ENCODE measurements around the gene TMEM45A. TPM values are rescaled to one million over a fixed set of nuclear protein-coding genes. Genes with fewer than 3 reads are reported as not detected.

TMEM45A gene
- total RNA-seq, 1 experiment from 2014 or later = 6.6 TPM

DNA sequence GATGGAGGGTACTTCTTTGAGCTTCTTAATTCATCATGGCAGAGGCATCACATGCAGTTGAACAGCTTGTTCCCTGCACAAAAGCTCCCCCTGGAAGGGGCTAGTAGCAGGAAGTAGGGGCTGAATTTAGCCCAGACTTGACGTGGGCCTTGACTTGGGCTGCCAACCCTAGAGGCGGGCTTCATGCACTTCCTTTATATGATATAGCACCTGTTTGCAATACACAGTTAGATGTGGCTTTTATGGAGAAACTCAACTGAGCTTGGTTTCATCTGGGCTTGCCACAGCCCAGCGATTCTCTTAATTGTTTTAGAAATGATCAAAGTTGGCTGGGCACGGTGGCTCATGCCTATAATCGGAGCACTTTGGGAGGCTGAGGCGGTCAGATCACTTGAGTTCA lies 83.3 kb downstream of the TMEM45A start:
- POLR2A ChIA-PET = interaction anchor here (1.2 kb wide), 1 partner anchor 112 kb away, joined by 4 read pairs; no protein-coding TSS in a partner anchor
- no peak overlapping the region for H3K27ac Mint-ChIP-seq

DNA sequence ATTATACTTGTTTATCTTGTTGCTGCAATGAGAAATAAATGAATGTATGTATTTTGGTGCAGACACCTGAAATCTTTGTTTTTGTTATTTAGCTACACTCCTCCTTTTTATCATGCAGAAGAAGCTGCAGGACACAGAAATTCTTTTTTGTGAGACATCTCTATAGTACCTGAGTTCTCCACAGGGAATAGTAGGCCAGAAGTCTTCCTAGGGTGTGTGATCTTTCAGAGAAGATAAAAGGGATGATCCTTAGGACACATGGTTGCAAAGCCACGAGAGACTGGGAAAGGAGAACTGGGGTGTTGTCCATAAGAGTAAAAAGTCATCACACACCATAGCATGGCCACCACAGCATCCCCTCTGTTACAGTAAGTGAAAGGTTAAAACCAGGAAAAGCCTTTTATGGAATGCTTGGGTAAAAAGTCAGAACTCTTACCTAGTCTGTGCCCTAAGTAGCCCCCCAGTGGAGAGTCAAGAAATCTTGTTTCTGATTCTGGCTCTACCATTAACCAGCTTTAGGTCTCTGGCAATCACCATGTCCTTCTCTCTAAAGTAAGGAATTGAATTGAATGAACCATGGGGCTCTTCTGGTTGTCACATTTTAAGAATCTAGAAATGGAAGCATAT lies 85.1 kb downstream of the TMEM45A start:
- ChIA-PET CTCF (interaction anchor here (0.6 to 3.0 kb wide), 3 partner anchors 12 to 115 kb away, joined by 3 to 11 read pairs (median 7); no protein-coding TSS in a partner anchor), POLR2A (no interaction called here)
- Mint-ChIP-seq H3K36me3 (no peaks in the 10 kb centered on the region), H3K4me3 (no peak overlapping the region), H3K27me3 (ENCODE audit: low read depth) (no peaks in the 10 kb centered on the region; the same call in 1 of the 2 replicates), H3K27ac (peak overlapping the region; percentile 34; the same call in 1 of the 2 replicates), H3K4me1 (peaks cover 14% of the 10 kb centered on the region), H3K9me3 (no peaks in the 10 kb centered on the region)
- DNase-seq (ENCODE audit: low spot score) (no peak), ATAC-seq (peak; percentile 78)
- TF ChIP-seq, protein P1, sequence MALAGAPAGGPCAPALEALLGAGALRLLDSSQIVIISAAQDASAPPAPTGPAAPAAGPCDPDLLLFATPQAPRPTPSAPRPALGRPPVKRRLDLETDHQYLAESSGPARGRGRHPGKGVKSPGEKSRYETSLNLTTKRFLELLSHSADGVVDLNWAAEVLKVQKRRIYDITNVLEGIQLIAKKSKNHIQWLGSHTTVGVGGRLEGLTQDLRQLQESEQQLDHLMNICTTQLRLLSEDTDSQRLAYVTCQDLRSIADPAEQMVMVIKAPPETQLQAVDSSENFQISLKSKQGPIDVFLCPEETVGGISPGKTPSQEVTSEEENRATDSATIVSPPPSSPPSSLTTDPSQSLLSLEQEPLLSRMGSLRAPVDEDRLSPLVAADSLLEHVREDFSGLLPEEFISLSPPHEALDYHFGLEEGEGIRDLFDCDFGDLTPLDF (CRISPR knock-in tag; IDR thresholded peaks at IDR 0.05) = no peak
- TF ChIP-seq CBFB (CRISPR knock-in tag; IDR thresholded peaks at IDR 0.05; ENCODE audit: low read depth) (no peak), SMAD3 (CRISPR knock-in tag; IDR thresholded peaks at IDR 0.05; ENCODE audit: borderline replicate concordance) (no peak), NFYB (CRISPR knock-in tag; conservative IDR thresholded peaks at IDR 0.05; ENCODE audit: low read depth) (no peak), NR2C2 (CRISPR knock-in tag; IDR thresholded peaks at IDR 0.05) (no peak), SP1 (CRISPR knock-in tag; conservative IDR thresholded peaks at IDR 0.05) (no peak)
- TF ChIP-seq, protein P2, sequence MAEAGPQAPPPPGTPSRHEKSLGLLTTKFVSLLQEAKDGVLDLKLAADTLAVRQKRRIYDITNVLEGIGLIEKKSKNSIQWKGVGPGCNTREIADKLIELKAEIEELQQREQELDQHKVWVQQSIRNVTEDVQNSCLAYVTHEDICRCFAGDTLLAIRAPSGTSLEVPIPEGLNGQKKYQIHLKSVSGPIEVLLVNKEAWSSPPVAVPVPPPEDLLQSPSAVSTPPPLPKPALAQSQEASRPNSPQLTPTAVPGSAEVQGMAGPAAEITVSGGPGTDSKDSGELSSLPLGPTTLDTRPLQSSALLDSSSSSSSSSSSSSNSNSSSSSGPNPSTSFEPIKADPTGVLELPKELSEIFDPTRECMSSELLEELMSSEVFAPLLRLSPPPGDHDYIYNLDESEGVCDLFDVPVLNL (CRISPR knock-in tag; IDR thresholded peaks at IDR 0.05; ENCODE audit: borderline replicate concordance, low read depth) = no peak
- TF ChIP-seq, protein P3, sequence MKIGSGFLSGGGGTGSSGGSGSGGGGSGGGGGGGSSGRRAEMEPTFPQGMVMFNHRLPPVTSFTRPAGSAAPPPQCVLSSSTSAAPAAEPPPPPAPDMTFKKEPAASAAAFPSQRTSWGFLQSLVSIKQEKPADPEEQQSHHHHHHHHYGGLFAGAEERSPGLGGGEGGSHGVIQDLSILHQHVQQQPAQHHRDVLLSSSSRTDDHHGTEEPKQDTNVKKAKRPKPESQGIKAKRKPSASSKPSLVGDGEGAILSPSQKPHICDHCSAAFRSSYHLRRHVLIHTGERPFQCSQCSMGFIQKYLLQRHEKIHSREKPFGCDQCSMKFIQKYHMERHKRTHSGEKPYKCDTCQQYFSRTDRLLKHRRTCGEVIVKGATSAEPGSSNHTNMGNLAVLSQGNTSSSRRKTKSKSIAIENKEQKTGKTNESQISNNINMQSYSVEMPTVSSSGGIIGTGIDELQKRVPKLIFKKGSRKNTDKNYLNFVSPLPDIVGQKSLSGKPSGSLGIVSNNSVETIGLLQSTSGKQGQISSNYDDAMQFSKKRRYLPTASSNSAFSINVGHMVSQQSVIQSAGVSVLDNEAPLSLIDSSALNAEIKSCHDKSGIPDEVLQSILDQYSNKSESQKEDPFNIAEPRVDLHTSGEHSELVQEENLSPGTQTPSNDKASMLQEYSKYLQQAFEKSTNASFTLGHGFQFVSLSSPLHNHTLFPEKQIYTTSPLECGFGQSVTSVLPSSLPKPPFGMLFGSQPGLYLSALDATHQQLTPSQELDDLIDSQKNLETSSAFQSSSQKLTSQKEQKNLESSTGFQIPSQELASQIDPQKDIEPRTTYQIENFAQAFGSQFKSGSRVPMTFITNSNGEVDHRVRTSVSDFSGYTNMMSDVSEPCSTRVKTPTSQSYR (CRISPR knock-in tag; IDR thresholded peaks at IDR 0.05) = no peak
- TF ChIP-seq, protein P4, sequence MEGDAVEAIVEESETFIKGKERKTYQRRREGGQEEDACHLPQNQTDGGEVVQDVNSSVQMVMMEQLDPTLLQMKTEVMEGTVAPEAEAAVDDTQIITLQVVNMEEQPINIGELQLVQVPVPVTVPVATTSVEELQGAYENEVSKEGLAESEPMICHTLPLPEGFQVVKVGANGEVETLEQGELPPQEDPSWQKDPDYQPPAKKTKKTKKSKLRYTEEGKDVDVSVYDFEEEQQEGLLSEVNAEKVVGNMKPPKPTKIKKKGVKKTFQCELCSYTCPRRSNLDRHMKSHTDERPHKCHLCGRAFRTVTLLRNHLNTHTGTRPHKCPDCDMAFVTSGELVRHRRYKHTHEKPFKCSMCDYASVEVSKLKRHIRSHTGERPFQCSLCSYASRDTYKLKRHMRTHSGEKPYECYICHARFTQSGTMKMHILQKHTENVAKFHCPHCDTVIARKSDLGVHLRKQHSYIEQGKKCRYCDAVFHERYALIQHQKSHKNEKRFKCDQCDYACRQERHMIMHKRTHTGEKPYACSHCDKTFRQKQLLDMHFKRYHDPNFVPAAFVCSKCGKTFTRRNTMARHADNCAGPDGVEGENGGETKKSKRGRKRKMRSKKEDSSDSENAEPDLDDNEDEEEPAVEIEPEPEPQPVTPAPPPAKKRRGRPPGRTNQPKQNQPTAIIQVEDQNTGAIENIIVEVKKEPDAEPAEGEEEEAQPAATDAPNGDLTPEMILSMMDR (IDR thresholded peaks at IDR 0.05) = no peak

More for the DNA sequence above, 83.3 kb downstream of the TMEM45A start:
- peaks cover 14% of the 10 kb centered on the region for H3K4me1 Mint-ChIP-seq
- TF ChIP-seq, protein P5, sequence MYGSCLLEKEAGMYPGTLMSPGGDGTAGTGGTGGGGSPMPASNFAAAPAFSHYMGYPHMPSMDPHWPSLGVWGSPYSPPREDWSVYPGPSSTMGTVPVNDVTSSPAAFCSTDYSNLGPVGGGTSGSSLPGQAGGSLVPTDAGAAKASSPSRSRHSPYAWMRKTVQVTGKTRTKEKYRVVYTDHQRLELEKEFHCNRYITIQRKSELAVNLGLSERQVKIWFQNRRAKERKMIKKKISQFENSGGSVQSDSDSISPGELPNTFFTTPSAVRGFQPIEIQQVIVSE (CRISPR knock-in tag; IDR thresholded peaks at IDR 0.05; ENCODE audit: borderline replicate concordance) = no peak
- no peak for TF ChIP-seq ZNF396 (CRISPR knock-in tag; IDR thresholded peaks at IDR 0.05; ENCODE audit: borderline replicate concordance)
- TF ChIP-seq FOXJ3 (CRISPR knock-in tag; IDR thresholded peaks at IDR 0.05; ENCODE audit: borderline replicate concordance) = no peak
- no peaks in the 10 kb centered on the region; the same call in 1 of the 2 replicates for H3K27me3 Mint-ChIP-seq (ENCODE audit: low read depth)
- H3K4me3 Mint-ChIP-seq = no peak overlapping the region
- no peak for ATAC-seq
- CTCF ChIA-PET = interaction anchor here (2.3 to 3.0 kb wide), 2 partner anchors 14 to 112 kb away, joined by 11 read pairs; no protein-coding TSS in a partner anchor
- no peak for DNase-seq (ENCODE audit: low spot score)
- no peaks in the 10 kb centered on the region for H3K9me3 Mint-ChIP-seq
- H3K36me3 Mint-ChIP-seq = 0 out of 2 replicates have a peak, but pooled peaks cover 3% of the 10 kb centered on the region

DNA sequence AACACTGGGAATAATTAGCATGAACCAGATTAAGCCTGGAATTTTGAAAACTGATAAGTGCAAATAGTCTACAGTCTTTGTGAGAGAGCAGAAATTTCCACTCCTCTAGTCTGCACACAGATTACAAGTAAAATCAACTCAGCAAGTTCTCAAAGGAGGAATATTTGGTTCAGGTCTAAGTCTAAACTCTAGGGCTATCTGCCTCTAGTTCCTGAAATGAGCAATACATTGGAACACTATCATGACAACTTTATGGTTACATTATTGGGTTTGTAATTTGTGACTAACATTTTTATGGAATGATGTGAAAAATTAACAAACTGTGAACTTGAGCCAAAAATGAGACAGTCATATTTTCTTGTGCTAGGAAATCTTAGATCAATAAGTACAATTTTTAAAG lies 86.2 kb downstream of the TMEM45A start:
- H3K4me1 Mint-ChIP-seq = peaks cover 14% of the 10 kb centered on the region
- peaks cover 4% of the 10 kb centered on the region; the same call in 1 of the 2 replicates for H3K9me3 Mint-ChIP-seq
- no peak overlapping the region for H3K4me3 Mint-ChIP-seq
- no peak for ATAC-seq
- H3K36me3 Mint-ChIP-seq = no peaks in the 10 kb centered on the region
- ChIA-PET POLR2A (no interaction called here), CTCF (interaction anchor here (3.0 kb wide), 1 partner anchor 11 kb away, joined by 11 read pairs; no protein-coding TSS in a partner anchor)
- H3K27ac Mint-ChIP-seq = no peak overlapping the region
- DNase-seq (ENCODE audit: low spot score) = no peak
- no peaks in the 10 kb centered on the region; the same call in 1 of the 2 replicates for H3K27me3 Mint-ChIP-seq (ENCODE audit: low read depth)
- TF ChIP-seq, protein P6, sequence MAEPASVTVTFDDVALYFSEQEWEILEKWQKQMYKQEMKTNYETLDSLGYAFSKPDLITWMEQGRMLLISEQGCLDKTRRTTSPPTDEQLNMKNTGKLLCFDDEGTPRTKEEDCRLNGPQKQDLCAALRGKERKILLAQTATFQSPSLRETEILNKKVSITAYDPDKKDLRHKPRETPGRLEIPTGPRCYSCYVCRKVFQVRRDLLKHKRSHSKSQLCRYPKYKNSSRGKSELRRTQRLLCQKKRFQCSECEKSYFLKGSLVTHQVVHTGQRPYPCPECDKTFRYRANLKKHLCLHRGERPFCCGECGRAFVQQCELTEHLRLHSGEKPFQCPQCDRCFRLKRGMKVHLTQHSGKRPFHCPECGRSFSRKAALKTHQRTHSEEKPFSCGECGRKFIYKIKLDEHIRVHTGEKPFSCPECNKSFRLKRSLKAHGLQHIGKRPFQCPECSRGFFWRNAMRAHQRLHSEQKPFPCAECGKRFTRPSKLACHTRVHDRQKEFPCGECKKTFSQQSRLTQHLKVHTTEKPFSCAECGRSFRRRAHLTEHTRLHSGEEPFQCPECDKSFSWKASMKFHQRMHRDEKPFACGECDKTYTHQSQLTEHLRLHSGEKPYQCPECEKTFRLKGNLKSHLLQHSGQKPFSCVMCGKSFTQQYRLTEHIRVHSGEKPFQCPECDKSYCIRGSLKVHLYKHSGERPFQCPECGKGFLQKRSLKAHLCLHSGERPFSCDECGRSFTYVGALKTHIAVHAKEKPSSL (CRISPR knock-in tag; conservative IDR thresholded peaks at IDR 0.05) = no peak
- TF ChIP-seq SOX15 (CRISPR knock-in tag; IDR thresholded peaks at IDR 0.05) = no peak
- TF ChIP-seq, protein P7, sequence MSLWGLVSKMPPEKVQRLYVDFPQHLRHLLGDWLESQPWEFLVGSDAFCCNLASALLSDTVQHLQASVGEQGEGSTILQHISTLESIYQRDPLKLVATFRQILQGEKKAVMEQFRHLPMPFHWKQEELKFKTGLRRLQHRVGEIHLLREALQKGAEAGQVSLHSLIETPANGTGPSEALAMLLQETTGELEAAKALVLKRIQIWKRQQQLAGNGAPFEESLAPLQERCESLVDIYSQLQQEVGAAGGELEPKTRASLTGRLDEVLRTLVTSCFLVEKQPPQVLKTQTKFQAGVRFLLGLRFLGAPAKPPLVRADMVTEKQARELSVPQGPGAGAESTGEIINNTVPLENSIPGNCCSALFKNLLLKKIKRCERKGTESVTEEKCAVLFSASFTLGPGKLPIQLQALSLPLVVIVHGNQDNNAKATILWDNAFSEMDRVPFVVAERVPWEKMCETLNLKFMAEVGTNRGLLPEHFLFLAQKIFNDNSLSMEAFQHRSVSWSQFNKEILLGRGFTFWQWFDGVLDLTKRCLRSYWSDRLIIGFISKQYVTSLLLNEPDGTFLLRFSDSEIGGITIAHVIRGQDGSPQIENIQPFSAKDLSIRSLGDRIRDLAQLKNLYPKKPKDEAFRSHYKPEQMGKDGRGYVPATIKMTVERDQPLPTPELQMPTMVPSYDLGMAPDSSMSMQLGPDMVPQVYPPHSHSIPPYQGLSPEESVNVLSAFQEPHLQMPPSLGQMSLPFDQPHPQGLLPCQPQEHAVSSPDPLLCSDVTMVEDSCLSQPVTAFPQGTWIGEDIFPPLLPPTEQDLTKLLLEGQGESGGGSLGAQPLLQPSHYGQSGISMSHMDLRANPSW (CRISPR knock-in tag; conservative IDR thresholded peaks at IDR 0.05; ENCODE audit: low read depth) = no peak
